H1 (cell line): ENCODE data around the gene ZNF615. TPM values are rescaled to one million over a fixed set of nuclear protein-coding genes. Genes with fewer than 3 reads are reported as not detected.

Source experiments
- CTCF ChIA-PET: fragments of 300-600 bp; sonication (Branson Sonifier 250); formaldehyde crosslinking; loops from one replicate; lab custom pipeline; 2021; ENCODE audit not compliant: partially characterized antibody; lab: Charles Lee
- POLR2A ChIA-PET: fragments of 300-600 bp; sonication (Branson Sonifier 250); formaldehyde crosslinking; loops from one replicate; lab custom pipeline; 2021; ENCODE audit warnings: inconsistent platforms; ENCODE audit not compliant: partially characterized antibody; lab: Charles Lee
- DNase-seq, 2 experiments: peaks; one replicate each; pipeline versions ENCODE4 v3.0.0 to v3.0.0-alpha.2; 2010 to 2022; ENCODE audit warnings: low spot score in 2 of 2, low read depth in 1 of 2, mixed read lengths in 1 of 2
- FAIRE-seq: peaks from 2 replicates; lab custom pipeline; 2011; peaks lifted over from hg19 to GRCh38; lab: Jason Lieb, UNC
- H2AFZ ChIP-seq: 2 replicates; pipeline ENCODE4 v1.8.1; 2012; ENCODE audit warnings: low read length, inconsistent platforms
- H2AK5ac ChIP-seq: 2 replicates; pipeline ENCODE4 v1.6.1; 2013; ENCODE audit warnings: low read depth, low read length
- H2BK120ac ChIP-seq: replicated peaks from 2 replicates; pipeline ENCODE3; 2013; ENCODE audit warnings: low read depth, low read length, inconsistent platforms
- H2BK12ac ChIP-seq: 2 replicates; pipeline ENCODE4 v1.6.1; 2013; ENCODE audit warnings: low read depth, low read length
- H2BK15ac ChIP-seq: 2 replicates; pipeline ENCODE4 v1.6.1; 2013; ENCODE audit warnings: low read length
- H2BK20ac ChIP-seq: 2 replicates; pipeline ENCODE4 v1.6.1; 2013; ENCODE audit warnings: low read length
- H2BK5ac ChIP-seq: 2 replicates; pipeline ENCODE4 v1.6.1; 2013; ENCODE audit warnings: low read depth, low read length
- H3K14ac ChIP-seq: 2 replicates; pipeline ENCODE4 v1.6.1; 2013; ENCODE audit warnings: inconsistent platforms; ENCODE audit not compliant: insufficient read length
- H3K18ac ChIP-seq: 2 replicates; pipeline ENCODE4 v1.6.1; 2013; ENCODE audit warnings: low read length; ENCODE audit errors: extremely low read depth
- H3K23ac ChIP-seq: 2 replicates; pipeline ENCODE4 v1.6.1; 2013; ENCODE audit warnings: inconsistent platforms; ENCODE audit not compliant: insufficient read length
- H3K23me2 ChIP-seq: 2 replicates; pipeline ENCODE4 v1.6.1; 2013; ENCODE audit warnings: low read depth, low read length
- H3K27ac ChIP-seq: 2 replicates; pipeline ENCODE4 v1.6.1; 2011; ENCODE audit warnings: low read depth, low read length, inconsistent platforms
- H3K27me3 ChIP-seq, 4 experiments: replicated peaks in 1 of 4; 1 replicate in 1 of 4; 2 replicates in 3 of 4; pipeline versions ENCODE4 v1.6.1 to v1.8.1; 2011 to 2013; ENCODE audit warnings: low read length in 3 of 4, mild to moderate bottlenecking in 3 of 4, inconsistent platforms in 2 of 4, mixed read lengths in 2 of 4, moderate library complexity in 1 of 4; ENCODE audit not compliant: control insufficient read depth in 3 of 4, insufficient read depth in 3 of 4; ENCODE audit errors: extremely low read depth in 1 of 4
- H3K36me3 ChIP-seq, 4 experiments: 2 replicates each; pipeline versions ENCODE4 v1.6.1 to v1.8.1; 2011 to 2013; ENCODE audit warnings: mild to moderate bottlenecking in 4 of 4, low read length in 3 of 4, moderate library complexity in 2 of 4, control low read depth in 1 of 4, inconsistent platforms in 1 of 4; ENCODE audit not compliant: insufficient read depth in 4 of 4, control insufficient read depth in 2 of 4
- H3K4ac ChIP-seq: replicated peaks from 2 replicates; pipeline ENCODE3; 2013; ENCODE audit warnings: low read length, low read depth, mixed read lengths, inconsistent platforms; ENCODE audit not compliant: insufficient read length
- H3K4me1 ChIP-seq, 4 experiments: replicated peaks in 1 of 4; 1 replicate in 1 of 4; 2 replicates in 3 of 4; pipeline versions ENCODE4 v1.6.1 to v1.8.1; 2011 to 2013; ENCODE audit warnings: low read length in 3 of 4, inconsistent platforms in 2 of 4, mixed read lengths in 1 of 4; ENCODE audit not compliant: insufficient read depth in 4 of 4, control insufficient read depth in 3 of 4
- H3K4me2 ChIP-seq, 2 experiments: 2 replicates each; pipeline versions ENCODE4 v1.6.1 to v1.8.1; 2011 to 2013; ENCODE audit warnings: low read depth in 2 of 2, low read length in 2 of 2, control low read depth in 1 of 2, inconsistent platforms in 1 of 2, mild to moderate bottlenecking in 1 of 2; ENCODE audit not compliant: insufficient read depth in 1 of 2
- H3K4me3 ChIP-seq, 4 experiments: fragments of 200-600, 300-600 bp in 1 of 4; sonication (generic), shearing (Covaris generic), sonication (Bioruptor Twin) in 1 of 4; 2 replicates each; pipeline versions ENCODE4 v1.5.1 to v1.8.1; 2011 to 2016; ENCODE audit warnings: low read length in 4 of 4, low read depth in 3 of 4, control low read depth in 2 of 4, inconsistent platforms in 2 of 4, mild to moderate bottlenecking in 2 of 4, mixed read lengths in 1 of 4, moderate library complexity in 1 of 4; ENCODE audit not compliant: insufficient read depth in 2 of 4; ENCODE audit errors: extremely low read depth in 1 of 4
- H3K56ac ChIP-seq: replicated peaks from 2 replicates; pipeline ENCODE3; 2013; ENCODE audit warnings: low read depth, mild to moderate bottlenecking, mixed read lengths, low read length, inconsistent platforms; ENCODE audit not compliant: insufficient read length
- H3K79me1 ChIP-seq: 2 replicates; pipeline ENCODE4 v1.6.1; 2013; ENCODE audit warnings: low read depth, low read length, control low read depth
- H3K79me2 ChIP-seq, 2 experiments: 2 replicates each; pipeline versions ENCODE4 v1.6.1 to v1.8.1; 2012 to 2013; ENCODE audit warnings: low read length in 2 of 2, mild to moderate bottlenecking in 2 of 2, inconsistent platforms in 1 of 2; ENCODE audit not compliant: insufficient read depth in 2 of 2, control insufficient read depth in 1 of 2
- H3K9ac ChIP-seq, 4 experiments: replicated peaks in 1 of 4; 1 replicate in 1 of 4; 2 replicates in 3 of 4; pipeline versions ENCODE4 v1.6.1 to v1.8.1; 2011 to 2013; ENCODE audit warnings: low read depth in 3 of 4, low read length in 3 of 4, control low read depth in 2 of 4, mild to moderate bottlenecking in 2 of 4, moderate library complexity in 2 of 4, inconsistent platforms in 1 of 4; ENCODE audit errors: extremely low read depth in 1 of 4
- H3K9me3 ChIP-seq, 2 experiments: 2 replicates each; pipeline versions ENCODE4 v1.6.1 to v1.8.1; 2012 to 2013; ENCODE audit warnings: mild to moderate bottlenecking in 2 of 2, moderate library complexity in 2 of 2, control low read depth in 1 of 2, inconsistent platforms in 1 of 2, low read depth in 1 of 2, low read length in 1 of 2, mixed read lengths in 1 of 2; ENCODE audit not compliant: insufficient read depth in 2 of 2
- H4K20me1 ChIP-seq, 2 experiments: replicated peaks in 1 of 2; 2 replicates each; pipeline versions ENCODE3 to v1.8.1; 2011 to 2013; ENCODE audit warnings: inconsistent platforms in 2 of 2, low read length in 2 of 2, mild to moderate bottlenecking in 1 of 2; ENCODE audit not compliant: insufficient read depth in 2 of 2, control insufficient read depth in 1 of 2
- H4K5ac ChIP-seq: 2 replicates; pipeline ENCODE4 v1.6.1; 2013; ENCODE audit warnings: low read length, low read depth, mixed read lengths, inconsistent platforms; ENCODE audit not compliant: insufficient read length
- H4K8ac ChIP-seq: 2 replicates; pipeline ENCODE4 v1.8.0; 2013; ENCODE audit warnings: mild to moderate bottlenecking, moderate library complexity, low read length, inconsistent platforms; ENCODE audit not compliant: insufficient read depth; ENCODE audit errors: extremely low read depth
- H4K91ac ChIP-seq: replicated peaks from 2 replicates; pipeline ENCODE3; 2013; ENCODE audit warnings: low read length, mixed read lengths, inconsistent platforms; ENCODE audit not compliant: insufficient read length
- BRCA1 ChIP-seq: IDR thresholded peaks from 2 replicates; pipeline ENCODE4 v1.6.1; 2012; ENCODE audit warnings: low read depth, low read length, improper control_type of control experiment
- CHD1 ChIP-seq: IDR thresholded peaks from 2 replicates; pipeline ENCODE4 v1.6.1; 2012; ENCODE audit warnings: low read depth, low read length, improper control_type of control experiment
- JUN ChIP-seq: IDR thresholded peaks from 2 replicates; pipeline ENCODE4 v1.6.1; 2011; ENCODE audit warnings: low read depth, mild to moderate bottlenecking, improper control_type of control experiment, low read length
- JUND ChIP-seq: IDR thresholded peaks from 2 replicates; pipeline ENCODE4 v1.6.1; 2011; ENCODE audit warnings: mild to moderate bottlenecking, improper control_type of control experiment, low read length
- RFX5 ChIP-seq: IDR thresholded peaks from 2 replicates; pipeline ENCODE4 v1.6.1; 2011; ENCODE audit warnings: low read depth, low read length, improper control_type of control experiment, borderline replicate concordance
- SP4 ChIP-seq: IDR thresholded peaks from 2 replicates; pipeline ENCODE4 v1.6.1; 2012; ENCODE audit warnings: low read length, inconsistent platforms
- TAF1 ChIP-seq: IDR thresholded peaks from 2 replicates; pipeline ENCODE4 v1.6.1; 2011; ENCODE audit warnings: mild to moderate bottlenecking, low read depth, low read length
- TCF12 ChIP-seq: IDR thresholded peaks from 2 replicates; pipeline ENCODE4 v1.6.1; 2011; ENCODE audit warnings: low read depth, mild to moderate bottlenecking, low read length
- USF2 ChIP-seq: IDR thresholded peaks from 2 replicates; pipeline ENCODE4 v1.6.1; 2011; ENCODE audit warnings: low read length, improper control_type of control experiment
- WGBS, 2 experiments: shearing (Covaris generic) in 1 of 2; methylation state at CpG; one replicate each; pipeline versions ENCODE4 v1.1.6 to v1.1.7; 2013 to 2015; ENCODE audit warnings: low lambda C conversion rate in 2 of 2, mixed read lengths in 2 of 2, inconsistent platforms in 1 of 2, low coverage in 1 of 2, missing lambda C conversion rate in 1 of 2; ENCODE audit not compliant: insufficient replicate concordance in 2 of 2, insufficient coverage in 1 of 2, insufficient read length in 1 of 2; ENCODE audit errors: extremely low coverage in 1 of 2, missing lambda C conversion rate in 1 of 2; 5-methylcytosine and 5-hydroxymethylcytosine counted together
- polyA plus RNA-seq, 7 experiments: library from polyadenylated mRNA; depleted of rRNA in 3 of 7; stranded (reverse) in 5 of 7; unstranded in 2 of 7; fragments of >200 nt in 5 of 7; fragments of 200-250 nt in 2 of 7; gene quantifications; 1 replicate in 5 of 7; 2 replicates in 1 of 7; 4 replicates in 1 of 7; pipeline versions ENCODE4 v1.2.1 to v1.2.3, GENCODE V29; 2011 to 2013; ENCODE audit warnings: missing spikeins in 2 of 7, mixed read lengths in 2 of 7
- total RNA-seq: library from RNA; stranded (reverse); fragmentation: NEBNext Ultra II Directional; extraction: Animal tissue kit (Norgen Biotek cat#: 25700); gene quantifications from 2 replicates; pipeline ENCODE4 v1.2.1, GENCODE V29; 2021

Gene ZNF615
- total and polyA plus RNA-seq, 2 of the 8 experiments (the other 6 are each of a cell fraction or from before 2014, with no cell fraction given): 2.8 to 7.5 TPM

- no peaks in the 10 kb centered on the region for H4K20me1 ChIP-seq
- no peak overlapping the region for H3K56ac ChIP-seq
- H2BK15ac ChIP-seq: no peak overlapping the region
- H3K9ac ChIP-seq: no peak overlapping the region
- no peak for TF ChIP-seq JUND
- no peak for TF ChIP-seq TCF12
- no peak for TF ChIP-seq USF2
- no peak for TF ChIP-seq CHD1
- no peak for TF ChIP-seq BRCA1
- no peak for TF ChIP-seq JUN
- TF ChIP-seq RFX5: no peak
- TF ChIP-seq SP4: no peak
- TF ChIP-seq TAF1: no peak
- H4K5ac ChIP-seq: no peak overlapping the region
- H3K18ac ChIP-seq: no peak overlapping the region
- peaks cover 15 to 78% (median 53%) of the 10 kb centered on the region in 4 experiments for H3K36me3 ChIP-seq
- no peak overlapping the region for H3K4ac ChIP-seq
- H4K91ac ChIP-seq: no peak overlapping the region
- H2BK12ac ChIP-seq: no peak overlapping the region
- no peaks in the 10 kb centered on the region for H3K27me3 ChIP-seq
- H3K27ac ChIP-seq: no peak overlapping the region
- H3K79me1 ChIP-seq: no peaks in the 10 kb centered on the region; the same call in 1 of the 2 replicates
- 96% methylated on average over 15 of the region's 15 CpGs; no CpG with 5 or more reads in 1 of the 2 experiments for WGBS, 2 experiments
- H2BK20ac ChIP-seq: no peak overlapping the region
- peaks cover 0 to 5% of the 10 kb centered on the region in 2 experiments; a peak in 2 of 4 replicates for H3K9me3 ChIP-seq
- FAIRE-seq (no peak), DNase-seq (no peak)
- no peak overlapping the region for H2AK5ac ChIP-seq
- no peak overlapping the region for H4K8ac ChIP-seq
- no peak overlapping the region for H3K23ac ChIP-seq
- H3K23me2 ChIP-seq: no peaks in the 10 kb centered on the region
- H3K4me2 ChIP-seq: no peak overlapping the region
- CTCF ChIA-PET: interaction anchor here (0.6 kb wide), 1 partner anchor 10 kb away, joined by 3 read pairs; no protein-coding TSS in a partner anchor
- peaks cover 0 to 3% (median under 1%) of the 10 kb centered on the region in 4 experiments; a peak in 3 of 7 replicates for H3K4me1 ChIP-seq
- no peak overlapping the region for H2AFZ ChIP-seq
- no peak overlapping the region for H3K4me3 ChIP-seq
- H3K14ac ChIP-seq: no peak overlapping the region
- H2BK120ac ChIP-seq: no peak overlapping the region
- no peak overlapping the region for H2BK5ac ChIP-seq
- POLR2A ChIA-PET: interaction anchor here (0.7 kb wide), 1 partner anchor 119 kb away, joined by 3 read pairs; no protein-coding TSS in a partner anchor
- H3K79me2 ChIP-seq: peaks cover 0 to 37% of the 10 kb centered on the region in 2 experiments; a peak in 3 of 4 replicates
Observed at GRCh38 chr19:52022193-52022592, 14.2 kb upstream of the ZNF615 start.
